Measurements from ENCODE around the gene AGA.

DNA sequence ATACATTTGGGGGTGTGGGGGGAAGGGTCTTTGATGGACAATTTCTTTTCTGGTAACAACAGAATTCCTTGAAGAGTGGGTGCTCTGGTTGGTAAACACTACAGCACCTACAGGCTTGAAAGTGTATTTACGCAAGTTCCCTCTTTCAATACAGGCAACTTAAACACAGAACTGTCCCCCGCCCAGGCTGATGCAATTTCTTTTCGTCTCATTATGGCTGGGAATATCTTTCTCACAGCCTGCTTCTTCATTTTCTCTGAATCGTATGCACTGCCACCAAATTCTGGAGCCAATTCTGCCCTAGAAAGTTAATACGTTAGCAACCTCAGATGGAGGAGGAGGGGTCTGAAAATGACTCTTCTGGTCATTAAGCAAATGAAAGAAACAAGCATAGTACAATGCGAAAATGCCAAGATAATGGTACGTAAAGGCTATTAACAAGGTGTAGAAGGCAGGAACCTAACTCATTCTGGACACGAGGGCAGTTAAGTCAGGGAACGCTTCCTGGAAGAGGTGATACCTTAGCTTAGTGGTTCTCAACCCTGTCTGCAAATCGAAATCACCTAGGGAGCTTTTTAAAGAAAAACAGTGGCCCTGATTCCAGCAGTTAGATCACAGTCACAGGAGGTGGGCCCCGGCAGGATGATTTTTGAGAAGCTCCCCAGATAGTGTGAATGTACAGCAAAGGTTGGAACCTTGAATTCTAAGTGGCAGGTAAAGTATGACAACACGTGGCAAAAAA is 1.0 kb downstream of the AGA start:
- TF ChIP-seq EGR1 (IDR thresholded peaks at IDR 0.05; ENCODE audit: borderline replicate concordance, low read depth, low read length) (no peak), CHD2 (IDR thresholded peaks at IDR 0.05; ENCODE audit: low read length) (no peak), JUND (IDR thresholded peaks at IDR 0.05; ENCODE audit: low read length) (no peak), POLR2AphosphoS5 (IDR thresholded peaks at IDR 0.05; ENCODE audit: low read depth, low read length) (no peak), POLR2A (IDR thresholded peaks at IDR 0.05; ENCODE audit: control extremely low read depth in 1 of 2, low read depth in 2 of 2, low read length in 2 of 2) (no peak), EZH2 (IDR thresholded peaks at IDR 0.05; ENCODE audit: low read depth, low read length, severe bottlenecking) (no peak), ATF2 (IDR thresholded peaks at IDR 0.05; ENCODE audit: low read length) (no peak), ASH2L (IDR thresholded peaks at IDR 0.05; ENCODE audit: low read length) (no peak), RAD21 (IDR thresholded peaks at IDR 0.05 in 1 of 2, conservative IDR thresholded peaks at IDR 0.05 in 1 of 2; ENCODE audit: low read depth in 2 of 2, low read length in 2 of 2) (no peak), KDM1A (IDR thresholded peaks at IDR 0.05; ENCODE audit: borderline replicate concordance, low read length) (no peak), PHF8 (conservative IDR thresholded peaks at IDR 0.05; ENCODE audit: low read depth, low read length) (no peak), SUZ12 (IDR thresholded peaks at IDR 0.05; ENCODE audit: low read length) (no peak), CEBPB (IDR thresholded peaks at IDR 0.05; ENCODE audit: low read depth, low read length) (peak; percentile 48; the same call in 1 of the 2 replicates)
- TF ChIP-seq, protein P1, sequence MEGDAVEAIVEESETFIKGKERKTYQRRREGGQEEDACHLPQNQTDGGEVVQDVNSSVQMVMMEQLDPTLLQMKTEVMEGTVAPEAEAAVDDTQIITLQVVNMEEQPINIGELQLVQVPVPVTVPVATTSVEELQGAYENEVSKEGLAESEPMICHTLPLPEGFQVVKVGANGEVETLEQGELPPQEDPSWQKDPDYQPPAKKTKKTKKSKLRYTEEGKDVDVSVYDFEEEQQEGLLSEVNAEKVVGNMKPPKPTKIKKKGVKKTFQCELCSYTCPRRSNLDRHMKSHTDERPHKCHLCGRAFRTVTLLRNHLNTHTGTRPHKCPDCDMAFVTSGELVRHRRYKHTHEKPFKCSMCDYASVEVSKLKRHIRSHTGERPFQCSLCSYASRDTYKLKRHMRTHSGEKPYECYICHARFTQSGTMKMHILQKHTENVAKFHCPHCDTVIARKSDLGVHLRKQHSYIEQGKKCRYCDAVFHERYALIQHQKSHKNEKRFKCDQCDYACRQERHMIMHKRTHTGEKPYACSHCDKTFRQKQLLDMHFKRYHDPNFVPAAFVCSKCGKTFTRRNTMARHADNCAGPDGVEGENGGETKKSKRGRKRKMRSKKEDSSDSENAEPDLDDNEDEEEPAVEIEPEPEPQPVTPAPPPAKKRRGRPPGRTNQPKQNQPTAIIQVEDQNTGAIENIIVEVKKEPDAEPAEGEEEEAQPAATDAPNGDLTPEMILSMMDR (IDR thresholded peaks at IDR 0.05; ENCODE audit: control extremely low read depth in 1 of 3, insufficient read depth in 1 of 3, low read depth in 1 of 3, low read length in 3 of 3): no peak
